H1 (cell line): ENCODE measurements around the gene GBF1. TPM values are rescaled to one million over a fixed set of nuclear protein-coding genes. Genes with fewer than 3 reads are reported as not detected.

Experiments
- CBX5 ChIP-seq: fragments of 300-800, 300-1000 bp; sonication (generic); IDR thresholded peaks from 2 replicates; pipeline ENCODE4 v1.7.1; 2016; ENCODE audit warnings: antibody characterized with exemption, low read length, low read depth
- CHD2 ChIP-seq: IDR thresholded peaks from 2 replicates; pipeline ENCODE4 v1.6.1; 2012; ENCODE audit warnings: low read length, improper control_type of control experiment
- CREB1 ChIP-seq: IDR thresholded peaks from 2 replicates; pipeline ENCODE4 v1.6.1; 2012; ENCODE audit warnings: inconsistent platforms
- EP300 ChIP-seq, 2 experiments: IDR thresholded peaks; 1 replicate in 1 of 2; 2 replicates in 1 of 2; pipeline ENCODE4 v1.6.1; 2011 to 2012; ENCODE audit warnings: low read depth in 2 of 2, low read length in 2 of 2, mild to moderate bottlenecking in 2 of 2, borderline replicate concordance in 1 of 2, inconsistent platforms in 1 of 2, moderate library complexity in 1 of 2
- GABPA ChIP-seq: IDR thresholded peaks from 2 replicates; pipeline ENCODE4 v1.6.1; 2011; ENCODE audit warnings: mild to moderate bottlenecking, low read length, moderate library complexity, borderline replicate concordance; ENCODE audit not compliant: insufficient read depth
- HDAC2 ChIP-seq, 2 experiments: fragments of 300-600 bp in 1 of 2; sonication (generic) in 1 of 2; IDR thresholded peaks; 2 replicates each; pipeline ENCODE4 v1.6.1; 2011 to 2012; ENCODE audit warnings: low read depth in 2 of 2, low read length in 2 of 2, mild to moderate bottlenecking in 2 of 2, moderate library complexity in 2 of 2, borderline replicate concordance in 1 of 2, inconsistent platforms in 1 of 2
- RAD21 ChIP-seq, 2 experiments: IDR thresholded peaks in 1 of 2; conservative IDR thresholded peaks in 1 of 2; 2 replicates each; pipeline ENCODE4 v1.6.1; 2011; ENCODE audit warnings: low read depth in 2 of 2, low read length in 2 of 2, improper control_type of control experiment in 1 of 2, inconsistent platforms in 1 of 2, mild to moderate bottlenecking in 1 of 2, moderate library complexity in 1 of 2
- polyA plus RNA-seq, 7 experiments: library from polyadenylated mRNA; depleted of rRNA in 3 of 7; stranded (reverse) in 5 of 7; unstranded in 2 of 7; fragments of >200 nt in 5 of 7; fragments of 200-250 nt in 2 of 7; gene quantifications; 1 replicate in 5 of 7; 2 replicates in 1 of 7; 4 replicates in 1 of 7; pipeline versions ENCODE4 v1.2.1 to v1.2.3, GENCODE V29; 2011 to 2013; ENCODE audit warnings: missing spikeins in 2 of 7, mixed read lengths in 2 of 7
- total RNA-seq: library from RNA; stranded (reverse); fragmentation: NEBNext Ultra II Directional; extraction: Animal tissue kit (Norgen Biotek cat#: 25700); gene quantifications from 2 replicates; pipeline ENCODE4 v1.2.1, GENCODE V29; 2021
- TF ChIP-seq, protein P1 (sequence below): fragments of 300-600 bp; sonication (generic); IDR thresholded peaks from 2 replicates; pipeline ENCODE4 v1.7.1; 2012; ENCODE audit warnings: low read length, moderate library complexity, mild to moderate bottlenecking, inconsistent platforms; ENCODE audit not compliant: insufficient replicate concordance

GBF1 gene
- total and polyA plus RNA-seq, 2 of the 8 experiments (the other 6 are each of a cell fraction or from before 2014, with no cell fraction given): 11.0 to 25.5 TPM

DNA sequence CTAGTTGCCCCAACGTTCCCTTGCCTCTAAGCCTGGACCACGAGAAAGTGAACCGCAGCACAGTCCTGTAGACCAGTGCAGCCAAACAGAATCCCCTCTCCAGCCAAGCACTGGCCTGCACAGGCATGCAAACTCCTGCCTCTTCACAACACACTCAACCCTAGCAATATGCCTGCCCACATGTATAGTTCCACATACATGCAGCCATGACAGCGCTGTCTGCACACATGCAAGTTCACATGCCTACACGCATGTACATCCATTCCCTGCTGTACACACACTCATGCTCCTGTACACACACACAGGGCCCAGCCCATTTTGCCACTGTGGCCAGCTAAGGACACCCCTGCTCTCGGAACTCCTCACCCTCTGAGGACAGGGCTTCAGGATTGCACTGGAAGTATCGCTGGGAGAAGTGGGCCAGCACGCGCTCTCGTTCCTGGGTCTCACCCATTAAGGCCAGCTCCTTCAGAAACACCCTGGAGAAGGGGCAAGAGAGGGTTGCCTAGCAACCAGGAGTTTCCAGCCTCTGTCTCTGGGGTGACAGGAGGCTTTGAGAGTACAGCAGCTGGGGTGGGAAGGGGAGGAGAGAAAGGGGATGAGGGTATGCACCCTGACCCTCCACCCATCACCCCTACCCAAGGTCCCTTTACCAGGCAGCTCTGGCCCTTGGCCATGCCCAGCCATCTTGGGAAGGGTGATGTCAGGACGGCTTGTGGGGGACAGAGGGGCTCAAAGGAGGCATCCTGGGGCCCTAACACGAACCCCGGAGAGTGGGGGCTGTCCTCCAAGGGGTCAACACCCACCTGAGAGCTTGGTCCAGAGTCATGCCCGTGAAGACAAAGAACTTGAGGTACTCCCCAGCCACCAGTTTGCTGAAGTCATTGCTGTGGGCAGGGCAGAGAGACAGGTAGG is 166.3 kb downstream of the GBF1 start (continued):
- TF ChIP-seq HDAC2 (IDR thresholded peaks at IDR 0.05; ENCODE audit: borderline replicate concordance in 1 of 2, low read depth in 2 of 2, low read length in 2 of 2) (no peak), CREB1 (no peak), RAD21 (IDR thresholded peaks at IDR 0.05 in 1 of 2, conservative IDR thresholded peaks at IDR 0.05 in 1 of 2; ENCODE audit: low read depth in 2 of 2, low read length in 2 of 2) (no peak), GABPA (no peak), CBX5 (no peak), EP300 (IDR thresholded peaks at IDR 0.05; ENCODE audit: borderline replicate concordance in 1 of 2, low read depth in 2 of 2, low read length in 2 of 2) (no peak), CHD2 (no peak)
- TF ChIP-seq, protein P1, sequence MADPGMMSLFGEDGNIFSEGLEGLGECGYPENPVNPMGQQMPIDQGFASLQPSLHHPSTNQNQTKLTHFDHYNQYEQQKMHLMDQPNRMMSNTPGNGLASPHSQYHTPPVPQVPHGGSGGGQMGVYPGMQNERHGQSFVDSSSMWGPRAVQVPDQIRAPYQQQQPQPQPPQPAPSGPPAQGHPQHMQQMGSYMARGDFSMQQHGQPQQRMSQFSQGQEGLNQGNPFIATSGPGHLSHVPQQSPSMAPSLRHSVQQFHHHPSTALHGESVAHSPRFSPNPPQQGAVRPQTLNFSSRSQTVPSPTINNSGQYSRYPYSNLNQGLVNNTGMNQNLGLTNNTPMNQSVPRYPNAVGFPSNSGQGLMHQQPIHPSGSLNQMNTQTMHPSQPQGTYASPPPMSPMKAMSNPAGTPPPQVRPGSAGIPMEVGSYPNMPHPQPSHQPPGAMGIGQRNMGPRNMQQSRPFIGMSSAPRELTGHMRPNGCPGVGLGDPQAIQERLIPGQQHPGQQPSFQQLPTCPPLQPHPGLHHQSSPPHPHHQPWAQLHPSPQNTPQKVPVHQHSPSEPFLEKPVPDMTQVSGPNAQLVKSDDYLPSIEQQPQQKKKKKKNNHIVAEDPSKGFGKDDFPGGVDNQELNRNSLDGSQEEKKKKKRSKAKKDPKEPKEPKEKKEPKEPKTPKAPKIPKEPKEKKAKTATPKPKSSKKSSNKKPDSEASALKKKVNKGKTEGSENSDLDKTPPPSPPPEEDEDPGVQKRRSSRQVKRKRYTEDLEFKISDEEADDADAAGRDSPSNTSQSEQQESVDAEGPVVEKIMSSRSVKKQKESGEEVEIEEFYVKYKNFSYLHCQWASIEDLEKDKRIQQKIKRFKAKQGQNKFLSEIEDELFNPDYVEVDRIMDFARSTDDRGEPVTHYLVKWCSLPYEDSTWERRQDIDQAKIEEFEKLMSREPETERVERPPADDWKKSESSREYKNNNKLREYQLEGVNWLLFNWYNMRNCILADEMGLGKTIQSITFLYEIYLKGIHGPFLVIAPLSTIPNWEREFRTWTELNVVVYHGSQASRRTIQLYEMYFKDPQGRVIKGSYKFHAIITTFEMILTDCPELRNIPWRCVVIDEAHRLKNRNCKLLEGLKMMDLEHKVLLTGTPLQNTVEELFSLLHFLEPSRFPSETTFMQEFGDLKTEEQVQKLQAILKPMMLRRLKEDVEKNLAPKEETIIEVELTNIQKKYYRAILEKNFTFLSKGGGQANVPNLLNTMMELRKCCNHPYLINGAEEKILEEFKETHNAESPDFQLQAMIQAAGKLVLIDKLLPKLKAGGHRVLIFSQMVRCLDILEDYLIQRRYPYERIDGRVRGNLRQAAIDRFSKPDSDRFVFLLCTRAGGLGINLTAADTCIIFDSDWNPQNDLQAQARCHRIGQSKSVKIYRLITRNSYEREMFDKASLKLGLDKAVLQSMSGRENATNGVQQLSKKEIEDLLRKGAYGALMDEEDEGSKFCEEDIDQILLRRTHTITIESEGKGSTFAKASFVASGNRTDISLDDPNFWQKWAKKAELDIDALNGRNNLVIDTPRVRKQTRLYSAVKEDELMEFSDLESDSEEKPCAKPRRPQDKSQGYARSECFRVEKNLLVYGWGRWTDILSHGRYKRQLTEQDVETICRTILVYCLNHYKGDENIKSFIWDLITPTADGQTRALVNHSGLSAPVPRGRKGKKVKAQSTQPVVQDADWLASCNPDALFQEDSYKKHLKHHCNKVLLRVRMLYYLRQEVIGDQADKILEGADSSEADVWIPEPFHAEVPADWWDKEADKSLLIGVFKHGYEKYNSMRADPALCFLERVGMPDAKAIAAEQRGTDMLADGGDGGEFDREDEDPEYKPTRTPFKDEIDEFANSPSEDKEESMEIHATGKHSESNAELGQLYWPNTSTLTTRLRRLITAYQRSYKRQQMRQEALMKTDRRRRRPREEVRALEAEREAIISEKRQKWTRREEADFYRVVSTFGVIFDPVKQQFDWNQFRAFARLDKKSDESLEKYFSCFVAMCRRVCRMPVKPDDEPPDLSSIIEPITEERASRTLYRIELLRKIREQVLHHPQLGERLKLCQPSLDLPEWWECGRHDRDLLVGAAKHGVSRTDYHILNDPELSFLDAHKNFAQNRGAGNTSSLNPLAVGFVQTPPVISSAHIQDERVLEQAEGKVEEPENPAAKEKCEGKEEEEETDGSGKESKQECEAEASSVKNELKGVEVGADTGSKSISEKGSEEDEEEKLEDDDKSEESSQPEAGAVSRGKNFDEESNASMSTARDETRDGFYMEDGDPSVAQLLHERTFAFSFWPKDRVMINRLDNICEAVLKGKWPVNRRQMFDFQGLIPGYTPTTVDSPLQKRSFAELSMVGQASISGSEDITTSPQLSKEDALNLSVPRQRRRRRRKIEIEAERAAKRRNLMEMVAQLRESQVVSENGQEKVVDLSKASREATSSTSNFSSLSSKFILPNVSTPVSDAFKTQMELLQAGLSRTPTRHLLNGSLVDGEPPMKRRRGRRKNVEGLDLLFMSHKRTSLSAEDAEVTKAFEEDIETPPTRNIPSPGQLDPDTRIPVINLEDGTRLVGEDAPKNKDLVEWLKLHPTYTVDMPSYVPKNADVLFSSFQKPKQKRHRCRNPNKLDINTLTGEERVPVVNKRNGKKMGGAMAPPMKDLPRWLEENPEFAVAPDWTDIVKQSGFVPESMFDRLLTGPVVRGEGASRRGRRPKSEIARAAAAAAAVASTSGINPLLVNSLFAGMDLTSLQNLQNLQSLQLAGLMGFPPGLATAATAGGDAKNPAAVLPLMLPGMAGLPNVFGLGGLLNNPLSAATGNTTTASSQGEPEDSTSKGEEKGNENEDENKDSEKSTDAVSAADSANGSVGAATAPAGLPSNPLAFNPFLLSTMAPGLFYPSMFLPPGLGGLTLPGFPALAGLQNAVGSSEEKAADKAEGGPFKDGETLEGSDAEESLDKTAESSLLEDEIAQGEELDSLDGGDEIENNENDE: no peak
- TF ChIP-seq, all 59 proteins: peak for 0
